Activated T-cell treated with anti-CD3 and anti-CD28 coated beads, Interleukin-2, amount 50 U/mL, for 72 hours (primary cell): ENCODE results near the gene SDC1. TPM values are rescaled to one million over a fixed set of nuclear protein-coding genes. Genes with fewer than 3 reads are reported as not detected.

ENCODE experiments used
- ATAC-seq, 2 donors: fragments of 150-1000 bp; cut with Tn5 transposase; replicated peaks in 1 of 2; 2 replicates each; pipeline ENCODE4 v1.10.0; 2021; ENCODE audit warnings: moderate library complexity in 2 of 2, mild to moderate bottlenecking in 1 of 2
- DNase-seq, 2 donors: peaks; one replicate each; pipeline ENCODE4 v3.0.0; 2021 to 2022; ENCODE audit warnings: mixed read lengths in 1 of 2
- H3K27ac Mint-ChIP-seq: one replicate; pipeline ENCODE4 v1.8.0; 2022; ENCODE audit warnings: mild to moderate bottlenecking, moderate library complexity, mixed read lengths
- H3K27me3 Mint-ChIP-seq: one replicate; pipeline ENCODE4 v1.8.0; 2022; ENCODE audit warnings: low read depth, mixed read lengths
- H3K36me3 Mint-ChIP-seq, 2 donors: one replicate each; pipeline ENCODE4 v1.8.0; 2022; ENCODE audit warnings: mixed read lengths in 2 of 2, mild to moderate bottlenecking in 1 of 2; ENCODE audit not compliant: insufficient read depth in 2 of 2
- H3K4me1 Mint-ChIP-seq: one replicate; pipeline ENCODE4 v1.8.0; 2022; ENCODE audit warnings: low read depth, mixed read lengths
- H3K4me3 Mint-ChIP-seq, 2 donors: one replicate each; pipeline ENCODE4 v1.8.0; 2022; ENCODE audit warnings: mild to moderate bottlenecking in 2 of 2, mixed read lengths in 2 of 2, moderate library complexity in 2 of 2
- H3K9me3 Mint-ChIP-seq, 2 donors: one replicate each; pipeline ENCODE4 v1.8.0; 2022; ENCODE audit warnings: mixed read lengths in 2 of 2
- total RNA-seq, 2 donors: library from RNA; stranded (reverse); gene quantifications; one replicate each; pipeline ENCODE4 v1.2.3, GENCODE V29; 2022

SDC1 gene
- total RNA-seq, 2 donors from 2014 or later = 0.16 to 0.38 TPM

DNA sequence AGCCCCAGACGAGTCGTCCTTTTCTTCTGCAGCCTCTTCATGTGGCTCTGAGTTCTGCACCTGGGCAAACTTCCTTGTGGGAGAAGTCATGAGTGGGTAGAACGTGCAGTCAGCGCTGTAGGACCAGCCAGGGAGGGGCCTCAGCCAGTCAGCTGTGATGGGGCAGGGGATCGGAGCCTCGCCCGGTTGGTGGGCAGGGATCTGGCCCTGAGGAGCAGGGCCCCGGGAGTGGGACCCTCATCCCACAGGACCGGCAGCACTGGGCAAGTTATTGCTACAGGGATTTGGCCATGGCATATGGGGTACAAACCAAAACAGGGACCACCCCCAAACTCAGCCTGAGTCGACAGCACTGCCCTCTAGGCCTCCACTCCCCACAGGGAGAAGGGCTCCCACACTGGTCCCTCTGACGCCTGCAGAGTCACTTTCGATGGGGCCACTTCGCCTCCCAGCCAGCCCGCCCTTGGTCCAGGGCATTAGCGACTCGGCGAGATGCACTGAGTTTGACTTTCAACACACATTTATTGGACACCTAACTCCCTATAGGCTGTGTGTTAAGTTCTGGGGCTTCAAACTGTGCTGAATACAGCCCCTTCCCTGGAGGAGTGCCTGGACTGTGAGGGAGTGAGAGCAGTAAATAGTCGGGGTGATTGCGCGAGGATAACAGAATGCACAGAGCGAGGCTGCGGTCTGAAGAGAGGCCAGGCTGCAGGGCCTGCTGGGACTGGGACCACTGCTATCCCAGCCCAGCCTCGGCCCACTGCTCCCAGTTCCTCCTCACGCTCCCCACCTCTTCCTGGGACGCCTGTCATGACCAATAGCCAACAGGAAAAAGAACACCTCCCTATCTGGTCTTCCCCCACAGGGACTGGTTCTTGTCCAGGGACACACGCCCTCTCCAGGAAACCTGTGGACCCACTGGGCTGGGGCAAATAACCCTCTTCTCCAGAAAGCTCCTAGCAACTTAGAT, 55.9 kb downstream of the SDC1 start:
- no peak for DNase-seq
- H3K4me3 Mint-ChIP-seq = no peak overlapping the region
- no peaks in the 10 kb centered on the region for H3K27me3 Mint-ChIP-seq
- no peaks in the 10 kb centered on the region for H3K9me3 Mint-ChIP-seq
- H3K27ac Mint-ChIP-seq = no peak overlapping the region
- H3K36me3 Mint-ChIP-seq = no peaks in the 10 kb centered on the region
- no peak for ATAC-seq
- H3K4me1 Mint-ChIP-seq = no peaks in the 10 kb centered on the region

DNA sequence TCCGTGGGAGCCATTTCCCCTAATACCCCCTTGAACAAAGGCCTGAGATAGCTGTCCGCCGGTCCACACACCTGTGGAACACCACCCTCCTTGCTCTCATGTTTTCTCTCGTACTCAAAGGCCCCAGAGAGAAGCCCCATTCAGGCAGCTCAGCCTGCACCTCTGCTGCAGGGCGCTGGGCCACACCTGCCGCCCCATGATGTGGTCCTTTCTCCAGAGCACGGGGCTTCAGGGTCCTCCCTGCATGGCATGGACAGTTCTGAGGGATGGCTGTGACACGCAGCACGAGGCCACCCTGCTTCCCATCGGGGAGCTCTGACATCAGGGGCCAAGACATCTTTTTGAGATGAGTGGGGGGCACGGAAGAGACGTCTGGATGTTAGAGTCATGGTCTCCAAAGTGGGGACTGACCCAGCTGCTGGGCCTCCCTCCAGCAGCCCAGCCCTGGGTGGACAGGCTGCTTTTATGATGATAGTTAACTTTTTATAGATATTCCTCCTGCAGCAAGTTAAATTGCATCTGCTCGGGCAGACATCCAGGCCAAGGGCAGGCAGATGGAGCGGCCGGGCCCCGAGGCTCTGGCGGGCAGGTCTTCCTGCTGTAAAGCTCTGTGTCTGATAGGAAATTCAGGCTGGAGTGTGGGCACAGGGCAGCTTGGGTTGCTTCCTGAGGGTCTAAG, 56.7 kb downstream of the SDC1 start:
- H3K27me3 Mint-ChIP-seq = no peaks in the 10 kb centered on the region
- no peak overlapping the region for H3K4me3 Mint-ChIP-seq
- no peak for DNase-seq
- H3K36me3 Mint-ChIP-seq = no peaks in the 10 kb centered on the region
- H3K27ac Mint-ChIP-seq = no peak overlapping the region
- no peaks in the 10 kb centered on the region for H3K4me1 Mint-ChIP-seq
- H3K9me3 Mint-ChIP-seq = no peaks in the 10 kb centered on the region
- no peak for ATAC-seq

DNA sequence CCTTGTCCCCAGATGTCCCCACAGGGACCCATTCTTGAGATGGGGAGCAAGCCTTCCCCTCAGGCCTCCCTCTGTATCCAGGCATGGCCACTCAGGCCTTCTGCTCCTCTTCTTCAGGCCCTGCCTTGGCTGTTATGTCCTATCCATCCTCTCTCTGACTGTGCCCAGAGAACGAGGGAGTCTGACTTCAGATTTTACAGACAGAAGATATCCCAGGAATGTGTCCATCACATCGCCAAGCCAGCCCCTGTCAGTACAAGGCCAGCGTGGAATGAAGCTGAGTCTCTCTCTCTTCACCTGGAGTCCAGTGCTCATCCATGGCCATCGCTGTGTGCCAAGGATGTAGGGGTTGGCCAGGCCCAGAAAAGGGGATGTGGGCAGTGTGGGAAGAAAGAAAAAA, 57.6 kb downstream of the SDC1 start:
- ATAC-seq (no peak), DNase-seq (no peak)
- H3K36me3 Mint-ChIP-seq = no peaks in the 10 kb centered on the region
- no peaks in the 10 kb centered on the region for H3K9me3 Mint-ChIP-seq
- peaks cover 3% of the 10 kb centered on the region for H3K27me3 Mint-ChIP-seq
- no peaks in the 10 kb centered on the region for H3K4me1 Mint-ChIP-seq
- no peak overlapping the region for H3K4me3 Mint-ChIP-seq
- H3K27ac Mint-ChIP-seq = no peak overlapping the region

DNA sequence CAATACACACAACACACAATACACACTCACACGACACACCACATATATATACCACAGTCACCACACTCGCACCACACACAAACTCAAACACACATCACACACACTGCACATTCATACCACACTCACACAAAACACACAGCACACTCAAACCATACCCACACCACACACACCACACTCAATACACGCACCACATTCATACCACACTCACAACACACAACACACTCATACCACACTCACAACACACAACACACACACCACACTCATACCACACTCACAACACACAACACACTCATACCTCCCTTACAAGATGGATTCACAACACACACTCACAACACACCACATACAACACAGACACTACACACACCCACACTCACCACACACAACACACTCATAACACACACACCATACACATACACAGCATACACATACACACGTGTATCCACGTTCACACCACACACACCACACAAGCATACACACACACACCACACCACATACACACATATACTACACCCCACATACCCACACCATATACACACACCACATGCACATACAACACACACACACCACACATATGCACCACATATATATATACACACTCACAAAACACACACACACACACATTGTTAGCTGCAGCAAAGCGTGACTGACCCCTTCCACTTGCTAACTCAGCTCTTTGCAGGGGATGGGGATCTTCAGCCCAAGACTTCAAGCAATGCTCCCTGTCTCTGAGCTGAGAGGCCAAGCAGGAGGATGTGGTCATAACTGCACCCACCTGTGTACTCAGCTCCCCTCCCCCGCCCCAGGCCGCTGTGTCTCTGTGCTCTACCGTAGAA, 59.0 kb downstream of the SDC1 start:
- H3K27ac Mint-ChIP-seq = no peak overlapping the region
- H3K4me1 Mint-ChIP-seq = no peaks in the 10 kb centered on the region

DNA sequence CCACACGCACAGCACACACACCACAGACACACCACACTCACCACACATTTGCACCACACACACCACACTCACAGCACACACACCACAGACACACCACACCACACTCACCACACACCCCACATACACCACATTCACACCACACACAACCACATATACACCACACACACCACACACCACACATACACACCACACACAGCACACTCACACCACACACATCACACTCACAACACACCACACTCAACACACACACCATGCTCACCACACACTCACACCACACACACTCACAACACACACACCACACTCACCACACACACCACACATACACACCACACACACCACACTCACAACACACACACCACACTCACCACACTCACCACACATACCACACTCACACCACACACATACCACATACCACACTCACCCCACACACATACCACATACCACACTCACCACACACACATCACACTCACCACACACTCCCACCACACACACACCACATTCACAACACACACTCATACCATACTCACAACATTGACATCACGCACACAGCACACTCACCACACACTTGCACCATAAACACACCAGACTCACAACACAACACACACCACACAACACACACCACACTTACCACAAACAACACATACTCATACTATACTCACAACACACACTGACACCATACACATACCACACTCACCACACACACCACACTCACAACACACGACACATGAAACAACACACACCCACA, 60.0 kb downstream of the SDC1 start:
- Mint-ChIP-seq H3K9me3 (no peaks in the 10 kb centered on the region), H3K4me1 (no peaks in the 10 kb centered on the region), H3K36me3 (no peaks in the 10 kb centered on the region), H3K27me3 (peaks cover 12% of the 10 kb centered on the region), H3K4me3 (no peak overlapping the region), H3K27ac (no peak overlapping the region)
- DNase-seq (no peak), ATAC-seq (peak in 1 of 2 donors; percentile 35)

More for the DNA sequence above, 59.0 kb downstream of the SDC1 start:
- ATAC-seq = peak; percentile 36 to 37
- Mint-ChIP-seq H3K9me3 (no peaks in the 10 kb centered on the region), H3K36me3 (no peaks in the 10 kb centered on the region), H3K4me3 (no peak overlapping the region), H3K27me3 (peaks cover 9% of the 10 kb centered on the region)
- peak in 1 of 2 donors; percentile 6 for DNase-seq

DNA sequence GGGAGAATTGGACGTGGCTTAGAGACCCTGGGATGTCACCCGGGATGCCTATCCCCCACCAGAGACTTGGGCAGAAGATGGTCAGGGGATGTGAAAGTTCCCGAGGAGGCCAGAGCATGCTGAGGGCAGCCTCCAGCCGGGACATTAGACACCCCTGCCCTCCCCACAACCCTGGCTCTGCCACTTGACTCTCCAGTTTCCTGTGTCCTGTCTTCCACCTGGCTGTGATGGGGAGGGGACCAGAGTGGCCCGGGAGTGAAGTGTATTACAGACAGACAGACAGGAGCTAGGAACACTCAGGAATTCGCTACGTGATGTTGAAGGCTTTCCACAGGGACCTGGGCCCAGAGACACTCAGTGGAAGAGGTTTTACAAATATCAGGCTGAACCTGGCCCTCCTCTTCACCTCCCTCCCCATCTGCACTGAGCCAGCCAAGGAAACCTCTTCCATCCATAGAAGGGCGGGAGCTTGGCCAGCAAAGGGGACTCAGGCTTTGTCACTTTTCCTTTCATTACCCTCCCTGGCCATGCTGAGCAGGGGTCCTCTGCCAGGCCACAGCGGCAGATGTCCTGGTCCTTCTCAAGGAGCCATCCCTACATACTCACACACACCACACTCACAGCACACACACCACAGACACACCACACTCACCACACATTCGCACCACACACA, 60.7 kb downstream of the SDC1 start:
- Mint-ChIP-seq H3K36me3 (no peaks in the 10 kb centered on the region), H3K27me3 (peaks cover 19% of the 10 kb centered on the region), H3K9me3 (no peaks in the 10 kb centered on the region), H3K4me3 (no peak overlapping the region), H3K27ac (no peak overlapping the region), H3K4me1 (no peaks in the 10 kb centered on the region)
- DNase-seq (no peak), ATAC-seq (peak in 1 of 2 donors; percentile 32)

DNA sequence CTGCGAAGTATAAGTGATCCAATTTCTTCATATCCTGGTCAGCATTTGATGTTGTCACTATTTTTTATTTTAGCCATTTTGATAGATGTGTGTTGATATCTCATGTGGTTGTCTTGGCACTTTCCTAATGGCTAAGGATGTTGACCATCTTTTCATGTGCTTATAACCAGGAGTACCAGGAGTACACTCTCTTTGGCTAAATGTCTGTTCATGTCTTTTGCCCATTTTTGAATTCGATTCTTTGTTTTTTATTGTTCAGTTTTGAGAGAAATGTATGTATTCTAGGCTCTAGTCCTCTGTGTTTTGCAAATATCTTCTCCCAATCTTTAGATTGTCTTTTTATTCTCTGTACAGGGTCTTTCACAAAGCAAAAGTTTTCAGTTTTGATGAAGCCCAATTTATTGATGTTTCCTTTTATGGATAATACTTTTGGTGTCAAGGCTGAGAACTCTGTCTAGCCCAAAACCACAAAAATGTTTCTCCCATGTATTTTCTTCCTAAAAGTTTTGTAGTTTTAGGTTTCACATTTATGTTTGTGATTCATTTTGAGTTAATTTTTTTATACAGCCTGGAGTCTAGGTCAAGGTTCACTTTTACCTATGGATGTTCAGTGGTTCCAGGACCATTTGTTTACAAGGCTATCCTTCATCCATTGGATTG, 65.4 kb downstream of the SDC1 start:
- Mint-ChIP-seq H3K36me3 (no peaks in the 10 kb centered on the region), H3K4me3 (no peak overlapping the region), H3K9me3 (no peaks in the 10 kb centered on the region), H3K27ac (no peak overlapping the region), H3K4me1 (no peaks in the 10 kb centered on the region), H3K27me3 (peaks cover 28% of the 10 kb centered on the region)
- DNase-seq = no peak
- ATAC-seq = no peak

DNA sequence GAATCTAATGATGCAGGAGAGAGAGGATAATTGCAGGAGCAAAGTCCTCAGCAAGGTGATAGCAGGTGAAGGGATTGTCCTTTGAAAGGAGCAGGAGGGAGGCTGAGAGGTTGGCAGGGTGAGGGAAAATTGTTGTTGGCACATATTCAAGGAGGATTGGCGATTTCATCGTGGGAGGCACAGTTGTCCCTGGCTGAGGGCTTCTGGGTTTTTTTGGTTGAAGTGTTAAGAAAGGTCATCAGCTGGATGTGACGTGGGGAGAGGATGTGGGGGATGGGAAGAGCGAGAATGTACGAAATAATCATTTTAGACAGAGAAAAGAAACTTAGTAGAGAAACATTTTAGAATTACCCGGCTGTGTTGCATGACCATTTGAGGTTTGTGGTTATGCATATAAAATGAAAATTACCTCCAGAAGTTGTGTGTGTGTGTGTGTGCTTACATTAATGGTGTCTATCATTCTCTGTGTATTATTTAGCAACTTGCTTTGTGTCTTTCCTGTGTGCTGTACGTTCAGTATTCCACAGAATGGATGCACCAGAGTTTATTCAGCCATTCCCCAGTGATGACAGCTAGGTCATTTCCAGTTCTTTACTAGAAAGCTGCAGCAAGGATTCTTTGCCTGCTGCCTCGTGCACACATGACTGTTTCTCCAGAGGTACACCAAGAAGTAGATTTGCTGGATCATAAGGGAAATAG, 67.6 kb downstream of the SDC1 start:
- no peak for ATAC-seq
- DNase-seq = no peak
- Mint-ChIP-seq H3K9me3 (no peaks in the 10 kb centered on the region), H3K27ac (no peak overlapping the region), H3K36me3 (no peaks in the 10 kb centered on the region), H3K27me3 (peaks cover 45% of the 10 kb centered on the region), H3K4me1 (no peaks in the 10 kb centered on the region), H3K4me3 (no peak overlapping the region)

DNA sequence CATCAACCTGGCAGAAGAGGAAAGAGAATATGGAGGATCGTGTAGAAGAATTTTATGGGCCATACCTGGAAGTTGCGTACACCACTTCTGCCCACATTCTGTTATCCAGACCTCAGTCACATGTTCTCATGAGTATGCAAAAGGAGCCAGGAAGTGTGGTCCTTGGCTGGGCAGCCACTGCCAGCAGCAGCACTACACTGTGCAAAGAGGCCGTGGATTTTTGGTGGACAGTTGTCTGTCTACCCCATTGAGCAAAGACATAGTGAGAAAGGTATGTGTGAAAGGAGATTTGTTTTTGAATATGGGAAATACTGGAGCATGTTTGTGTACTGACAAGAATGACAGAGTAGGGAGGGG, 68.1 kb downstream of the SDC1 start:
- no peaks in the 10 kb centered on the region for H3K36me3 Mint-ChIP-seq
- no peak for ATAC-seq
- H3K4me3 Mint-ChIP-seq = no peak overlapping the region

DNA sequence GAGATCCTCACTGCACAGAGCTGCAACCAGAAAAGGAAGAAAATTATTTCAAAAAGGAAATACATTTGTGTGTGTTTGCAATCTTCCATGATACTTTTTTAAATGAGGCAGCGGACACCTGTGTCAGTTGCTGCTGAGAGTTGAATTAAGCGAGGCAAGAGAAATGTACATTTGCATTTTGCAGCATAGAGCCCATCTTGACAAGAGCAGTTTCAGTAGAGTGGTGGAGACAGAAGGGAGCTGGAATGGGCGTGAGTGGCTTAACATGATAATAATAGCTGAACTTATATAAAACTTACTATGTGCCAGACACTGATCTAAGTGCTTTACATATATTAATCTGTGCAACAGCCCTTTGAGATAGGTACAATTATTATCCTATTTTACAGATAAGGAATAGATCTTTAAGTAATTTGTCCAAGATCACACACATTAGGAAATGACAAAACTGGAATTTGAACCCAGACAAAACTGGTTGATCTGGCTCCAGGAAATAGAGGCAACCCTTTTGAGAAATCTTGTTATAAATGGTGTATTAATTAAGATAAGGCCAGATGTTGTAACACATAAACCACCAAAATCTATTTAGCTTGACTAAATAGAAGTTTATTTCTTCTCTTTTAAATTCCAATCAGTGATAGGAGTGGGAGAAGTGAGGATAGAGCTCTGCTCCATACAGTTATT, 68.7 kb downstream of the SDC1 start:
- peaks cover 42% of the 10 kb centered on the region for H3K27me3 Mint-ChIP-seq
- H3K4me3 Mint-ChIP-seq = no peak overlapping the region
- H3K27ac Mint-ChIP-seq = no peak overlapping the region
- no peak for DNase-seq
- no peaks in the 10 kb centered on the region for H3K9me3 Mint-ChIP-seq
- no peaks in the 10 kb centered on the region for H3K36me3 Mint-ChIP-seq
- no peaks in the 10 kb centered on the region for H3K4me1 Mint-ChIP-seq
- ATAC-seq = no peak

More for the DNA sequence above, 68.1 kb downstream of the SDC1 start:
- H3K27me3 Mint-ChIP-seq = peaks cover 40% of the 10 kb centered on the region
- no peaks in the 10 kb centered on the region for H3K4me1 Mint-ChIP-seq
- no peaks in the 10 kb centered on the region for H3K9me3 Mint-ChIP-seq
- DNase-seq = no peak
- no peak overlapping the region for H3K27ac Mint-ChIP-seq
